ENCODE results near the gene PIGZ.
A peak's percentile ranks its signal among the peaks of the same experiment; 100 is the strongest.
"Not testable (repeated sequence)": the region's sequence is repeated elsewhere in the genome, so short reads cannot be mapped to it uniquely, and the experiment has no call there.

Gene PIGZ

GRCh38 chr3:196962108-196962929 is 6.3 kb downstream of the PIGZ start:
- no peaks in the 10 kb centered on the region for H3K4me1 ChIP-seq (ENCODE audit: control insufficient read depth, low read depth, low read length)
- no peak overlapping the region for H3K27ac ChIP-seq (ENCODE audit: low read length)

GRCh38 chr3:196954832-196955231 is 13.8 kb downstream of the PIGZ start:
- no peaks in the 10 kb centered on the region for H3K36me3 ChIP-seq (ENCODE audit: control insufficient read depth, low read depth, low read length)
- H3K27ac ChIP-seq (ENCODE audit: low read length), result no peak overlapping the region
- no peak overlapping the region for H3K9ac ChIP-seq (ENCODE audit: low read length)
- peaks cover 6% of the 10 kb centered on the region for H3K27me3 ChIP-seq (ENCODE audit: control insufficient read depth, insufficient read depth, low read length)
- H3K9me3 ChIP-seq (ENCODE audit: control insufficient read depth, low read depth, low read length), result no peaks in the 10 kb centered on the region
- no peak overlapping the region for H3K4me3 ChIP-seq (ENCODE audit: low read length)
- no peaks in the 10 kb centered on the region for H3K4me1 ChIP-seq (ENCODE audit: control insufficient read depth, low read depth, low read length)

More at GRCh38 chr3:196962108-196962929, 6.3 kb downstream of the PIGZ start:
- Histone ChIP-seq H3K4me3 (ENCODE audit: low read length) (no peak overlapping the region), H3K9ac (ENCODE audit: low read length) (no peak overlapping the region), H3K9me3 (ENCODE audit: control insufficient read depth, low read depth, low read length) (no peaks in the 10 kb centered on the region), H3K36me3 (ENCODE audit: control insufficient read depth, low read depth, low read length) (no peaks in the 10 kb centered on the region), H3K27me3 (ENCODE audit: control insufficient read depth, insufficient read depth, low read length) (peaks cover 41% of the 10 kb centered on the region)

GRCh38 chr3:196951371-196951770 is 17.3 kb downstream of the PIGZ start:
- H3K27ac ChIP-seq (ENCODE audit: low read length), result no peak overlapping the region
- no peak overlapping the region for H3K4me3 ChIP-seq (ENCODE audit: low read length)
- no peaks in the 10 kb centered on the region for H3K36me3 ChIP-seq (ENCODE audit: control insufficient read depth, low read depth, low read length)
- H3K27me3 ChIP-seq (ENCODE audit: control insufficient read depth, insufficient read depth, low read length), result no peaks in the 10 kb centered on the region
- no peaks in the 10 kb centered on the region for H3K4me1 ChIP-seq (ENCODE audit: control insufficient read depth, low read depth, low read length)
- no peak overlapping the region for H3K9ac ChIP-seq (ENCODE audit: low read length)
- H3K9me3 ChIP-seq (ENCODE audit: control insufficient read depth, low read depth, low read length), result no peaks in the 10 kb centered on the region

DNA sequence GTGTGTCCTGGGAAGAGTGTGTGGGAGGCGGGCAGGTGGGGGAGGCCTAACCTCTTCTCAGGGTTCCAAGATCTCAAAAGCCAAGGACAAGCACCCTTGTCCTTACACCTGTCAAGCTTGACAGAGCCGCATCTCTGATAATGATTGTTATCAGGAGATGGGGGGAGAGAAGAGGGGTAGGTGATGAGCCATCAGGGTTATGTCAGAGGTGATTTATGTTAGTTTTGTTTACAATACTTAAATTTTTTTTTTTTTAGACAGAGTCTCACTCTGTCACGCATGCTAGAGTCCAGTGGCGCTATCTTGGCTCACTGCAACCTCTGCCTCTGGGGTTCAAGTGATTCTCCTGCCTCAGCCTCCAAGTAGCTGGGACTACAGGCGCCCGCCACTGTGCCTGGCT is 18.9 kb downstream of the PIGZ start:
- Histone ChIP-seq H3K4me1 (ENCODE audit: control insufficient read depth, low read depth, low read length) (no peaks in the 10 kb centered on the region), H3K36me3 (ENCODE audit: control insufficient read depth, low read depth, low read length) (no peaks in the 10 kb centered on the region), H3K27me3 (ENCODE audit: control insufficient read depth, insufficient read depth, low read length) (no peaks in the 10 kb centered on the region), H3K27ac (ENCODE audit: low read length) (no peak overlapping the region), H3K4me3 (ENCODE audit: low read length) (no peak overlapping the region), H3K9ac (ENCODE audit: low read length) (no peak overlapping the region), H3K9me3 (ENCODE audit: control insufficient read depth, low read depth, low read length) (no peaks in the 10 kb centered on the region)

DNA sequence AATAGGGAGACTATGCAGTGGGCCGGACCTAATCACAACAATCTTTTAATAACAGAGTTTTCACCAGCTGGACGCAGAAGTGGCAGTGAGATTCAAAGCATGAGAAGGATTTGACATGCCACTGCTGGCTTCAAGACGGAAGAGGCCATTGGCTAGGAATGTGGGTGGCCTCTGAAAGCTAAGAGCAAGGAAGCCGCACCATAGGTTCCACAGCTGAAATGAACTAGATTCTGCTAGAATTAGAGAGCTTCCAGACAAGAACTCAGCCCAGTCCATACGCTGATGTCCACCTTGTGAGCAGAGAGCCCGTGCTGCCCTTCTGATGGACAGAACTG is 19.4 kb downstream of the PIGZ start:
- Histone ChIP-seq H3K9ac (ENCODE audit: low read length) (no peak overlapping the region), H3K27me3 (ENCODE audit: control insufficient read depth, insufficient read depth, low read length) (no peaks in the 10 kb centered on the region), H3K36me3 (ENCODE audit: control insufficient read depth, low read depth, low read length) (no peaks in the 10 kb centered on the region), H3K4me3 (ENCODE audit: low read length) (no peak overlapping the region), H3K4me1 (ENCODE audit: control insufficient read depth, low read depth, low read length) (no peaks in the 10 kb centered on the region), H3K9me3 (ENCODE audit: control insufficient read depth, low read depth, low read length) (no peaks in the 10 kb centered on the region), H3K27ac (ENCODE audit: low read length) (no peak overlapping the region)

DNA sequence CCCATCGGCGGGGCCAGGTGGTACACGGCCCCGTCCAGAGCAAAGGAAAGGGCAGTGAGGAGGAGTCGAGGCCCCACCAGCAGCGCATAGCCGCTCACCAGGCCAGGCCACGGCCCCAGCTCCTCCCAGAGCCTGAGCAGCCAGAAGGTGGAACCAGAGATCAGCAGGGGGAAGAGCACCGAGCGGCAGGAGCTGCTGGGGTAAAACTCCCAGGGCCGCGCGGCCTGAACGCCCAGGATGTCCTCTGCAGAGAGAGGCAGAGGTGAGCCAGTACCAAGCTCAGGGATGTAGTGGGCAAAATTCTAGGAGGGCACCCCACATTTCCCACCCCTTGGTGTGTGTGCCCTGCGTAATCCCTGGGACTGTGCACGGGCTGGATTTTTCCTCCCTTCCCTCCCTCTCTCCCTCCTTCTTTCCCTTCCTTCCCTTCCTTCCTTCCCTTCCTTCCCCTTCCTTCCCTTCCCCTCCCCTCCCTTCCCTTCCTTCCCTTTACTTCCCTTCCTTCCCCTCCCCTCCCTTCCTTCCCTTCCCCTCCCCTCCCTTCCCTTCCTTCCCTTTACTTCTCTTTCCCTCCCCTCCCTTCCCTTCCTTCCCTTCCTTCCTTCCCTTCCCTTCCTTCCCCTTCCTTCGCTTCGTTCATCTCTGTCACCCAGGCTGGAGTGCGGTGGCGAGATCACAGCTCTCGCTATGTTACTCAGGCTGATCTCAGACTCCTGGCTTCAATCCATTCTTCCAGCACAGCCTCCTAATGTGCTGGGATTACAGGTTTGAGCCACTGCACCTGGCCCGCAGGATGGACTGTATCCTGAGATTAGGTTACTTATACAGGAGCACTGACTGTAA is 20.0 kb downstream of the PIGZ start:
- H3K9me3 ChIP-seq (ENCODE audit: control insufficient read depth, low read depth, low read length), result no peaks in the 10 kb centered on the region
- H3K36me3 ChIP-seq (ENCODE audit: control insufficient read depth, low read depth, low read length), result no peaks in the 10 kb centered on the region
- H3K27ac ChIP-seq (ENCODE audit: low read length), result no peak overlapping the region
- no peak overlapping the region for H3K9ac ChIP-seq (ENCODE audit: low read length)
- H3K4me1 ChIP-seq (ENCODE audit: control insufficient read depth, low read depth, low read length), result no peaks in the 10 kb centered on the region
- H3K27me3 ChIP-seq (ENCODE audit: control insufficient read depth, insufficient read depth, low read length), result no peaks in the 10 kb centered on the region
- no peak overlapping the region for H3K4me3 ChIP-seq (ENCODE audit: low read length)

GRCh38 chr3:196947860-196948441 is 20.7 kb downstream of the PIGZ start:
- Histone ChIP-seq H3K4me3 (ENCODE audit: low read length) (no peak overlapping the region), H3K4me1 (ENCODE audit: control insufficient read depth, low read depth, low read length) (no peaks in the 10 kb centered on the region), H3K27ac (ENCODE audit: low read length) (no peak overlapping the region), H3K9ac (ENCODE audit: low read length) (no peak overlapping the region), H3K36me3 (ENCODE audit: control insufficient read depth, low read depth, low read length) (no peaks in the 10 kb centered on the region), H3K27me3 (ENCODE audit: control insufficient read depth, insufficient read depth, low read length) (no peaks in the 10 kb centered on the region), H3K9me3 (ENCODE audit: control insufficient read depth, low read depth, low read length) (no peaks in the 10 kb centered on the region)

DNA sequence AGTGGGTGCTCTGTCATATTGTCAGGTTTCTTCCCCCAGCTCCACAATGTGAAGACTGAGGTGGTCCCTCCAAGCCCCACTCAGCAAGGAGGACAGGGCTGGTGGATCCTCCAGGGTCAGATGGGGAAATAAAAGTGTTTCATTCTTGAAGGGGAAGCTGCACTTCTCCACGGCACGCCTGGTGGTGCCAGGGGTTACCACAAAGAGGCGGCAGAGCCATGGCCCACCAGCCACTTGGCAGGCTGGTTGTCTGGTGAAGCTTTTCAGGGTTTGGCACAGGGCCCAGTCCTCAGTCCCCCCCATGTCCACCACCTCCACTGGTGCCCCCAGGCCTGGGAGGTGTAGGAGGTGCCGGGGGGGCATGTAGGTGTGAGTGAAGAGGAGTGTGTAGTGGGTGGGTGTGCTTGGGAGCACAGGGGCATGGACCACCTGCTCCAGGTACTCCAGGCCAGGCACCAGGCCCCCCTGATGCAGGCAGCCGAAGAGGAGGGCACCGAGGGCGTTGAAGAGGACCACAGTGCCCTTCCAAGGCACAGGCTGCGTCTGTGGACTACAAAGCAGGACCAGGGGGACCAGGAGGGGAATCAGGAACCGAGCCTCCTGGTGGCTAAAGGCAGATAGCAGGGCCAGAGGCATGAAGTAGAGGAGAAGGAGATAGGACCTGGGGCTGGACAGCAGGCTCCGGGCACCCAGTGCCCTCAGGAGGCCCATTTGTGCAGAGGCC is 21.3 kb downstream of the PIGZ start:
- Histone ChIP-seq H3K9me3 (ENCODE audit: control insufficient read depth, low read depth, low read length) (no peaks in the 10 kb centered on the region), H3K27me3 (ENCODE audit: control insufficient read depth, insufficient read depth, low read length) (no peaks in the 10 kb centered on the region), H3K4me1 (ENCODE audit: control insufficient read depth, low read depth, low read length) (no peaks in the 10 kb centered on the region), H3K36me3 (ENCODE audit: control insufficient read depth, low read depth, low read length) (no peaks in the 10 kb centered on the region), H3K9ac (ENCODE audit: low read length) (no peak overlapping the region), H3K27ac (ENCODE audit: low read length) (no peak overlapping the region), H3K4me3 (ENCODE audit: low read length) (no peak overlapping the region)

- H3K4me1 ChIP-seq (ENCODE audit: control insufficient read depth, low read depth, low read length); H3K9me3 ChIP-seq (ENCODE audit: control insufficient read depth, low read depth, low read length); H3K27ac ChIP-seq (ENCODE audit: low read length); H3K27me3 ChIP-seq (ENCODE audit: control insufficient read depth, insufficient read depth, low read length); H3K36me3 ChIP-seq (ENCODE audit: control insufficient read depth, low read depth, low read length); H3K9ac ChIP-seq (ENCODE audit: low read length): not testable (repeated sequence)
- peak overlapping the region; percentile 95 for H3K4me3 ChIP-seq (ENCODE audit: low read length)
Observed at GRCh38 chr3:196944037-196944790, 24.4 kb downstream of the PIGZ start.

DNA sequence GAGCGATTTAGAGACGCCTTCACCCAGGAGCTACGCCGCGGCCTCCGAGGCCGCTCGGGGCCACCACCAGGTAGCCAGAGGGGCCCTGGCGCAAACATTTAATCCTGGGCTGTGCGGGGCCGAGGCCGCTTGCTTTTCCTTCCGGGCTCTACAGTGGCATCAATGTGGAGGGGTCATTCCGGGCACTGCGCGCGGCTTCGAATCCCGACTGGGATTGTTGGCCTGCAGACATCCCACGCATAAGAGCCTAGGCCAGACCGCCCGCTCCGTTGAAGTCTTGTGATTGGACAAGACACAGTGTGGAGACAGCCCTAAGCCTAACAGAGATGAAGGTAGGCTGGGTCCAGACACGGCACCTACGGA is 25.7 kb downstream of the PIGZ start:
- H3K27me3 ChIP-seq (ENCODE audit: control insufficient read depth, insufficient read depth, low read length), result no peaks in the 10 kb centered on the region
- no peak overlapping the region for H3K27ac ChIP-seq (ENCODE audit: low read length)
- H3K4me1 ChIP-seq (ENCODE audit: control insufficient read depth, low read depth, low read length), result no peaks in the 10 kb centered on the region
- peak overlapping the region; percentile 95 for H3K4me3 ChIP-seq (ENCODE audit: low read length)
- no peaks in the 10 kb centered on the region for H3K9me3 ChIP-seq (ENCODE audit: control insufficient read depth, low read depth, low read length)
- H3K36me3 ChIP-seq (ENCODE audit: control insufficient read depth, low read depth, low read length), result peaks cover 18% of the 10 kb centered on the region
- peak overlapping the region; percentile 96 for H3K9ac ChIP-seq (ENCODE audit: low read length)

Measured in iPS-18a (cell line).